Caco-2 (cell line): ENCODE measurements around the gene SNX32. TPM values are rescaled to one million over a fixed set of nuclear protein-coding genes. Genes with fewer than 3 reads are reported as not detected.

Experiments used
- BruUV-seq: library from RNA; stranded (reverse); fragments of 400-500 nt; replicated peaks from 2 replicates; lab custom pipeline; 2021; lab: Mats Ljungman, UMichigan
- CTCF ChIA-PET: fragments of 300-600 bp; sonication (Branson Sonifier 250); formaldehyde crosslinking; loops from one replicate; lab custom pipeline; 2022; ENCODE audit warnings: antibody characterized with exemption; lab: Charles Lee
- POLR2A ChIA-PET: fragments of 300-600 bp; sonication (Branson Sonifier 250); formaldehyde crosslinking; loops from one replicate; lab custom pipeline; 2022; ENCODE audit warnings: antibody characterized with exemption; lab: Charles Lee
- DNase-seq, 2 experiments: peaks; one replicate each; pipeline versions ENCODE4 v3.0.0 to v3.0.0-alpha.2; 2020 to 2022
- H3K27me3 ChIP-seq: replicated peaks from 2 replicates; pipeline ENCODE4 v1.6.0; 2011; ENCODE audit warnings: low read length; ENCODE audit not compliant: control insufficient read depth, insufficient read depth
- H3K36me3 ChIP-seq: 2 replicates; pipeline ENCODE4 v1.5.1; 2011; ENCODE audit warnings: low read length; ENCODE audit not compliant: control insufficient read depth, insufficient read depth
- H3K4me1 ChIP-seq: fragments of 250-450 bp; sonication (Bioruptor Pico); 2 replicates; pipeline ENCODE4 v1.5.1; 2020; ENCODE audit warnings: mild to moderate bottlenecking
- H3K4me3 ChIP-seq: 2 replicates; pipeline ENCODE4 v1.5.1; 2011; ENCODE audit warnings: low read depth, mild to moderate bottlenecking, control low read depth, low read length
- H3K9me3 ChIP-seq: fragments of 250-450 bp; sonication (Bioruptor Pico); 2 replicates; pipeline ENCODE4 v1.5.1; 2020; ENCODE audit warnings: mild to moderate bottlenecking, moderate library complexity
- H3K27ac Mint-ChIP-seq: one replicate; pipeline ENCODE4 v1.8.0; 2022; ENCODE audit warnings: mixed read lengths; ENCODE audit not compliant: unreplicated experiment
- H3K27me3 Mint-ChIP-seq: one replicate; pipeline ENCODE4 v1.8.0; 2022; ENCODE audit warnings: mixed read lengths; ENCODE audit not compliant: insufficient read depth, unreplicated experiment
- H3K36me3 Mint-ChIP-seq: one replicate; pipeline ENCODE4 v1.8.0; 2022; ENCODE audit warnings: mild to moderate bottlenecking, mixed read lengths; ENCODE audit not compliant: insufficient read depth, unreplicated experiment
- H3K4me1 Mint-ChIP-seq: one replicate; pipeline ENCODE4 v1.8.0; 2022; ENCODE audit warnings: low read depth, mixed read lengths; ENCODE audit not compliant: unreplicated experiment
- H3K4me3 Mint-ChIP-seq: one replicate; pipeline ENCODE4 v1.8.0; 2022; ENCODE audit warnings: mild to moderate bottlenecking, moderate library complexity, mixed read lengths; ENCODE audit not compliant: unreplicated experiment
- H3K9me3 Mint-ChIP-seq: one replicate; pipeline ENCODE4 v1.8.0; 2022; ENCODE audit warnings: mixed read lengths; ENCODE audit not compliant: unreplicated experiment
- intact Hi-C: fragments of 100-400 bp; cut with micrococcal nuclease; formaldehyde crosslinking; loops from one replicate; pipeline ENCODE4 v1.10.0; 2022; ENCODE audit not compliant: unreplicated experiment
- total RNA-seq: library from RNA; stranded (reverse); gene quantifications from 2 replicates; pipeline ENCODE4 v1.2.3, GENCODE V29; 2022
- TF ChIP-seq, protein P1 (sequence below), 2 experiments: fragments of 200-600 bp in 1 of 2; IDR thresholded peaks; 1 replicate in 1 of 2; 2 replicates in 1 of 2; pipeline versions ENCODE4 v1.5.1 to v1.8.0; 2011 to 2022; ENCODE audit warnings: antibody characterized with exemption in 1 of 2, control low read depth in 1 of 2, inconsistent platforms in 1 of 2, low read depth in 1 of 2, low read length in 1 of 2, mild to moderate bottlenecking in 1 of 2, moderate library complexity in 1 of 2; ENCODE audit not compliant: insufficient read depth in 1 of 2, severe bottlenecking in 1 of 2, unreplicated experiment in 1 of 2

The SNX32 gene
- total RNA-seq, 1 experiment from 2014 or later, result not detected

DNA sequence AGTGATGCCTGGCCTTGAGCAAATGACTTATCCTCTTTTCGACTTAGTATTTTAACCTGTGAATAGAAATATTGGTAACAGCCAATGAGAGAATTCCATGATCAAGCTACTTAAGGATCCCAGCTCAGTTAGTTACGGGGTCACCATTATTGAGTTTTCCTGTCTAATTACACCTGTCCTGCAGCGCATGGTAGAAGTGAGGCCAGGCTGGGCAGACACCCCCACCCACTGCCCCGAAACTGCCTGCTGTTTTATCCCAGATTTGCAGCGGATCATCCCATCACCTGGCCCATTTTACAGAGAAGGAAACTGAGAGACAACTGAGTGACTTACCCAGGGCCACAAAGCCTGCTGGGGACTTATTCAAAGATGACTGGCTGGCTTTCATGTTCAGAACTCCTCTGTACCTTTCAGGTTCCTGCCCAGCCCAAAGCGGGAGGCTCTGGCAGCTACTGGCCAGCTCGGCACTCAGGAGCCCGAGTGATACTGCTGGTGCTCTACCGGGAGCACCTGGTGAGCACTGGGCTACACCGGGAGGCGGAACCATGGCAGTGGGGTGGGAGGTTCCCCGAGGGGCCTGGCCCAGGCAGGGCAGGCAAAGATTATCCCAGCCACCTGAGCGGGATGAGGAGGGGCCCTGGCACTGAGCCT, 27.9 kb downstream of the SNX32 start:
- H3K4me3 Mint-ChIP-seq, result peak overlapping the region; percentile 97
- Histone ChIP-seq H3K27me3 (no peaks in the 10 kb centered on the region), H3K4me3 (peak overlapping the region; percentile 87), H3K9me3 (no peaks in the 10 kb centered on the region), H3K36me3 (no peaks in the 10 kb centered on the region), H3K4me1 (peaks cover 8% of the 10 kb centered on the region)
- intact Hi-C loops, result no loop called here
- ChIA-PET POLR2A (interaction anchor here (0.6 to 1.1 kb wide), 3 partner anchors 8 to 89 kb away, joined by 5 to 6 read pairs (median 5); partner anchors contain the start of gene FIBP), CTCF (interaction anchor here (1.1 to 7.7 kb wide), 4 partner anchors 9 to 150 kb away, joined by 3 to 241 read pairs (median 33); partner anchors contain the start of genes CCDC85B, FIBP and KAT5)
- TF ChIP-seq, protein P1, sequence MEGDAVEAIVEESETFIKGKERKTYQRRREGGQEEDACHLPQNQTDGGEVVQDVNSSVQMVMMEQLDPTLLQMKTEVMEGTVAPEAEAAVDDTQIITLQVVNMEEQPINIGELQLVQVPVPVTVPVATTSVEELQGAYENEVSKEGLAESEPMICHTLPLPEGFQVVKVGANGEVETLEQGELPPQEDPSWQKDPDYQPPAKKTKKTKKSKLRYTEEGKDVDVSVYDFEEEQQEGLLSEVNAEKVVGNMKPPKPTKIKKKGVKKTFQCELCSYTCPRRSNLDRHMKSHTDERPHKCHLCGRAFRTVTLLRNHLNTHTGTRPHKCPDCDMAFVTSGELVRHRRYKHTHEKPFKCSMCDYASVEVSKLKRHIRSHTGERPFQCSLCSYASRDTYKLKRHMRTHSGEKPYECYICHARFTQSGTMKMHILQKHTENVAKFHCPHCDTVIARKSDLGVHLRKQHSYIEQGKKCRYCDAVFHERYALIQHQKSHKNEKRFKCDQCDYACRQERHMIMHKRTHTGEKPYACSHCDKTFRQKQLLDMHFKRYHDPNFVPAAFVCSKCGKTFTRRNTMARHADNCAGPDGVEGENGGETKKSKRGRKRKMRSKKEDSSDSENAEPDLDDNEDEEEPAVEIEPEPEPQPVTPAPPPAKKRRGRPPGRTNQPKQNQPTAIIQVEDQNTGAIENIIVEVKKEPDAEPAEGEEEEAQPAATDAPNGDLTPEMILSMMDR (IDR thresholded peaks at IDR 0.05; ENCODE audit: insufficient read depth in 1 of 2, low read depth in 1 of 2, low read length in 1 of 2, severe bottlenecking in 1 of 2, unreplicated experiment in 1 of 2), result no peak
- H3K27ac Mint-ChIP-seq, result peak overlapping the region; percentile 95
- H3K27me3 Mint-ChIP-seq, result no peaks in the 10 kb centered on the region
- BruUV-seq, result no TSS peak
- H3K36me3 Mint-ChIP-seq, result peaks cover 70% of the 10 kb centered on the region
- H3K9me3 Mint-ChIP-seq, result no peaks in the 10 kb centered on the region
- DNase-seq, result peak in 1 of 2 experiments; percentile 32
- peaks cover 11% of the 10 kb centered on the region for H3K4me1 Mint-ChIP-seq

GRCh38 chr11:65862191-65862735, 28.5 kb downstream of the SNX32 start:
- H3K27me3 ChIP-seq, result no peaks in the 10 kb centered on the region
- intact Hi-C loops, result no loop called here
- H3K4me1 ChIP-seq, result peaks cover 8% of the 10 kb centered on the region
- H3K36me3 Mint-ChIP-seq, result peaks cover 64% of the 10 kb centered on the region
- H3K27me3 Mint-ChIP-seq, result no peaks in the 10 kb centered on the region
- no peak overlapping the region for H3K4me3 ChIP-seq
- no peaks in the 10 kb centered on the region for H3K36me3 ChIP-seq
- CTCF ChIA-PET, result interaction anchor here (4.3 to 7.7 kb wide), 2 partner anchors 25 to 150 kb away, joined by 27 to 241 read pairs; partner anchors contain the start of genes CCDC85B, FIBP and KAT5
- H3K4me3 Mint-ChIP-seq, result peak overlapping the region; percentile 0
- no peaks in the 10 kb centered on the region for H3K9me3 ChIP-seq
- BruUV-seq, result no TSS peak
- TF ChIP-seq, protein P1 (IDR thresholded peaks at IDR 0.05; ENCODE audit: insufficient read depth in 1 of 2, low read depth in 1 of 2, low read length in 1 of 2, severe bottlenecking in 1 of 2, unreplicated experiment in 1 of 2), result no peak
- peak in 1 of 2 experiments; percentile 23 for DNase-seq
- peaks cover 8% of the 10 kb centered on the region for H3K4me1 Mint-ChIP-seq
- no peaks in the 10 kb centered on the region for H3K9me3 Mint-ChIP-seq
- no peak overlapping the region for H3K27ac Mint-ChIP-seq
- POLR2A ChIA-PET, result no interaction called here

DNA sequence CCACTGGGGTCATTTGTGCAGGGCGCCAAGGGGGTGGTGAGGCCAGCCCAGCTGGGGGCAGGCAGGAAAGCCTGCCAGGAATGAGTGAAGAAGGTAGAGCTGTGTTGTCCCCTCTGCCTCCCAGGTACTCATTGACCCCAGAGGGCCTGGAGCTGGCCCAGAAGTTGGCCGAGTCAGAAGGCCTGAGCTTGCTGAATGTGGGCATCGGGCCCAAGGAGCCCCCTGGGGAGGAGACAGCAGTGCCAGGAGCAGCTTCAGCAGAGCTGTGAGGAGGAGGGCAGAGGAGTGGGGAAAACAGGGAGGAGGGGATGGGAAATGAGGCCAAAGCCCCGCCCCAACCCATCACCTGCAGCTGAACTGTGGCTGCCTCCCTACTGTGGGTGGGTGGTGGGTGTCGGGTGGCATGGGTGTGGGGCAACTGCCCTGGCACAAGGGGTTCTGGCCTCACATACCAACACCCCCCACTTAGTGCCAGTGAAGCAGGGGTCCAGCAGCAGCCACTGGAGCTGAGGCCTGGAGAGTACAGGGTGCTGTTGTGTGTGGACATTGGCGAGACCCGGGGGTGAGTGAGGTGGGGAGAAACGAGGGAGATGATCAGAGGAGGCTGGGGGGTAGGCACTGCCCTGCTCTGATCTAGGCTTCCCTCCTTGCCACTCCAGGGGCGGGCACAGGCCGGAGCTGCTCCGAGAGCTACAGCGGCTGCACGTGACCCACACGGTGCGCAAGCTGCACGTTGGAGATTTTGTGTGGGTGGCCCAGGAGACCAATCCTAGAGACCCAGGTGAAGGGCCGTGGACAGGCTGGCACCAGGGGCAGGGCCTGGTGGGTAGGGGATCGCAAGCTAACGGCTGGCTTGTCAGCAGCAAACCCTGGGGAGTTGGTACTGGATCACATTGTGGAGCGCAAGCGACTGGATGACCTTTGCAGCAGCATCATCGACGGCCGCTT, 29.5 kb downstream of the SNX32 start:
- DNase-seq, result peak in 1 of 2 experiments; percentile 32
- H3K9me3 Mint-ChIP-seq, result no peaks in the 10 kb centered on the region
- BruUV-seq, result no TSS peak
- no peak overlapping the region for H3K4me3 Mint-ChIP-seq
- TF ChIP-seq, protein P1 (IDR thresholded peaks at IDR 0.05; ENCODE audit: insufficient read depth in 1 of 2, low read depth in 1 of 2, low read length in 1 of 2, severe bottlenecking in 1 of 2, unreplicated experiment in 1 of 2), result no peak
- CTCF ChIA-PET, result interaction anchor here (7.7 kb wide), 1 partner anchor 24 kb away, joined by 241 read pairs; the partner anchor contains the start of genes CCDC85B and FIBP
- intact Hi-C loops, result no loop called here
- POLR2A ChIA-PET, result no interaction called here
- no peak overlapping the region for H3K27ac Mint-ChIP-seq
- Histone ChIP-seq H3K4me1 (peaks cover 8% of the 10 kb centered on the region), H3K36me3 (no peaks in the 10 kb centered on the region), H3K9me3 (no peaks in the 10 kb centered on the region), H3K27me3 (no peaks in the 10 kb centered on the region), H3K4me3 (no peak overlapping the region)
- peaks cover 8% of the 10 kb centered on the region for H3K4me1 Mint-ChIP-seq
- peaks cover 56% of the 10 kb centered on the region for H3K36me3 Mint-ChIP-seq
- H3K27me3 Mint-ChIP-seq, result no peaks in the 10 kb centered on the region
